ENCODE data around the gene SCCPDH. TPM values are rescaled to one million over a fixed set of nuclear protein-coding genes. Genes with fewer than 3 reads are reported as not detected.
"Not testable (repeated sequence)": the region's sequence is repeated elsewhere in the genome, so short reads cannot be mapped to it uniquely, and the experiment has no call there.

Gene SCCPDH
- total and polyA plus RNA-seq, 2 donors (not counting 1 experiment from before 2014, with no cell fraction given), result 47.8 to 58.0 TPM

DNA sequence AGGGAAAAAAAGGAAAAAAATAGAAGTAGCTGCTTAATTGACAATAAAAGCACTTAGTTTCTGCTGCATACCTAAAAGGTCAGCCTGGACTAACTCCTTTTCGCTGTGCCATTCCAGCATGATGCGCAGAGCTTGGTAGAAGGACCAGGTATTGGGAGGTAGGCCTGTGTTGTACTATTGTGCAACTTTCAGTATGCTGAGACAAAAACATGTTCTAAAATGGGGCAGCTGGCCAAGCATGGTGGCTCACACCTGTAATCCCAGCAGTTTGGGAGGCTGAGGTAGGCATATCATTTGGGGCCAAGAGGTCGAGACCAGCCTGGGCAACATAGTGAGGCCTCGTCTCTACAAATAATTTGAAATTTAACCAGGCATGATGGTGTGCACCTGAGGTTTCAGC lies 15.0 kb upstream of the SCCPDH start:
- no peak for TF ChIP-seq EZH2 (IDR thresholded peaks at IDR 0.05; ENCODE audit: low read length, missing control alignments)
- TF ChIP-seq, protein P1, sequence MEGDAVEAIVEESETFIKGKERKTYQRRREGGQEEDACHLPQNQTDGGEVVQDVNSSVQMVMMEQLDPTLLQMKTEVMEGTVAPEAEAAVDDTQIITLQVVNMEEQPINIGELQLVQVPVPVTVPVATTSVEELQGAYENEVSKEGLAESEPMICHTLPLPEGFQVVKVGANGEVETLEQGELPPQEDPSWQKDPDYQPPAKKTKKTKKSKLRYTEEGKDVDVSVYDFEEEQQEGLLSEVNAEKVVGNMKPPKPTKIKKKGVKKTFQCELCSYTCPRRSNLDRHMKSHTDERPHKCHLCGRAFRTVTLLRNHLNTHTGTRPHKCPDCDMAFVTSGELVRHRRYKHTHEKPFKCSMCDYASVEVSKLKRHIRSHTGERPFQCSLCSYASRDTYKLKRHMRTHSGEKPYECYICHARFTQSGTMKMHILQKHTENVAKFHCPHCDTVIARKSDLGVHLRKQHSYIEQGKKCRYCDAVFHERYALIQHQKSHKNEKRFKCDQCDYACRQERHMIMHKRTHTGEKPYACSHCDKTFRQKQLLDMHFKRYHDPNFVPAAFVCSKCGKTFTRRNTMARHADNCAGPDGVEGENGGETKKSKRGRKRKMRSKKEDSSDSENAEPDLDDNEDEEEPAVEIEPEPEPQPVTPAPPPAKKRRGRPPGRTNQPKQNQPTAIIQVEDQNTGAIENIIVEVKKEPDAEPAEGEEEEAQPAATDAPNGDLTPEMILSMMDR (conservative IDR thresholded peaks at IDR 0.05 in 1 of 2, IDR thresholded peaks at IDR 0.05 in 1 of 2; ENCODE audit: low read depth in 1 of 2, low read length in 2 of 2), result no peak
- H3K36me3 ChIP-seq (ENCODE audit: control insufficient read depth, insufficient read depth, low read length), result no peaks in the 10 kb centered on the region
- no peaks in the 10 kb centered on the region for H3K4me1 ChIP-seq (ENCODE audit: control insufficient read depth, extremely low read depth, insufficient read depth, low read length)
- H2AFZ ChIP-seq (ENCODE audit: low read length), result no peak overlapping the region
- H3K4me3 ChIP-seq (replicated peaks in 1 of 4; ENCODE audit: control extremely low read depth in 1 of 4, insufficient read depth in 1 of 4, low read depth in 3 of 4, low read length in 4 of 4), result no peak overlapping the region
- no peak overlapping the region for H3K4me2 ChIP-seq (ENCODE audit: extremely low read depth, insufficient read depth, low read length)
- no peaks in the 10 kb centered on the region for H3K9me3 ChIP-seq (ENCODE audit: control insufficient read depth, insufficient read depth, low read depth, low read length)
- peaks cover 2% of the 10 kb centered on the region for H3K27me3 ChIP-seq (ENCODE audit: control insufficient read depth, insufficient read depth, low read length)
- no peak overlapping the region for H3K9ac ChIP-seq (ENCODE audit: insufficient read depth, low read length)
- H3K79me2 ChIP-seq (ENCODE audit: control insufficient read depth, insufficient read depth, low read length), result no peaks in the 10 kb centered on the region
- H4K20me1 ChIP-seq (ENCODE audit: control insufficient read depth, extremely low read depth, insufficient read depth, low read length), result no peaks in the 10 kb centered on the region
- no peak for DNase-seq (ENCODE audit: low read depth in 2 of 2)
- no peak overlapping the region for H3K27ac ChIP-seq (ENCODE audit: insufficient read depth, low read length)

DNA sequence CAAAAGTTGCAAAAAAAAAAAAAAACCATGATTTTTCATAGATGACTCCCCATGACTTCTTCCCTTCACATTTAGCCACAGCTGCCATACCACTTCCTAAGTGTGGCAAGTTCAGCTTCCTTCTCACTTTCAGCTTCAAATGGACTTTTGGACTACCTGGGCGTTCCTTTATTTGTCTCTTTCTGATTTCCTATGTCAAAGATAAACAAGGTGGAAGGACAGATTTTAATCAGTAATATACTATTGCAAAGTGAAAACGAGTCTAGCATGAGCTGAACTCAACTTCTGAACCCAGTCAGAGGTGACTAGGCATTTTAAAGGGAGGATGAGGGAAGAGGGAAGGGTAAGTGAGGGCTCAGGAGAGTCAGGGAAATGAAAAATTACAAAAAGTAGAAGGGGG lies 14.4 kb upstream of the SCCPDH start:
- TF ChIP-seq EZH2 (IDR thresholded peaks at IDR 0.05; ENCODE audit: low read length, missing control alignments), result no peak
- TF ChIP-seq, protein P1 (conservative IDR thresholded peaks at IDR 0.05 in 1 of 2, IDR thresholded peaks at IDR 0.05 in 1 of 2; ENCODE audit: low read depth in 1 of 2, low read length in 2 of 2), result no peak
- H3K79me2 ChIP-seq (ENCODE audit: control insufficient read depth, insufficient read depth, low read length), result no peaks in the 10 kb centered on the region
- peaks cover 2% of the 10 kb centered on the region for H3K27me3 ChIP-seq (ENCODE audit: control insufficient read depth, insufficient read depth, low read length)
- no peak overlapping the region for H3K27ac ChIP-seq (ENCODE audit: insufficient read depth, low read length)
- H2AFZ ChIP-seq (ENCODE audit: low read length), result no peak overlapping the region
- H3K4me1 ChIP-seq (ENCODE audit: control insufficient read depth, extremely low read depth, insufficient read depth, low read length), result no peaks in the 10 kb centered on the region
- H3K9me3 ChIP-seq (ENCODE audit: control insufficient read depth, insufficient read depth, low read depth, low read length), result no peaks in the 10 kb centered on the region
- DNase-seq (ENCODE audit: low read depth in 2 of 2), result no peak
- H4K20me1 ChIP-seq (ENCODE audit: control insufficient read depth, extremely low read depth, insufficient read depth, low read length), result no peaks in the 10 kb centered on the region
- H3K4me2 ChIP-seq (ENCODE audit: extremely low read depth, insufficient read depth, low read length), result no peak overlapping the region
- no peaks in the 10 kb centered on the region for H3K36me3 ChIP-seq (ENCODE audit: control insufficient read depth, insufficient read depth, low read length)
- no peak overlapping the region for H3K9ac ChIP-seq (ENCODE audit: insufficient read depth, low read length)
- no peak overlapping the region for H3K4me3 ChIP-seq (replicated peaks in 1 of 4; ENCODE audit: control extremely low read depth in 1 of 4, insufficient read depth in 1 of 4, low read depth in 3 of 4, low read length in 4 of 4)

DNA sequence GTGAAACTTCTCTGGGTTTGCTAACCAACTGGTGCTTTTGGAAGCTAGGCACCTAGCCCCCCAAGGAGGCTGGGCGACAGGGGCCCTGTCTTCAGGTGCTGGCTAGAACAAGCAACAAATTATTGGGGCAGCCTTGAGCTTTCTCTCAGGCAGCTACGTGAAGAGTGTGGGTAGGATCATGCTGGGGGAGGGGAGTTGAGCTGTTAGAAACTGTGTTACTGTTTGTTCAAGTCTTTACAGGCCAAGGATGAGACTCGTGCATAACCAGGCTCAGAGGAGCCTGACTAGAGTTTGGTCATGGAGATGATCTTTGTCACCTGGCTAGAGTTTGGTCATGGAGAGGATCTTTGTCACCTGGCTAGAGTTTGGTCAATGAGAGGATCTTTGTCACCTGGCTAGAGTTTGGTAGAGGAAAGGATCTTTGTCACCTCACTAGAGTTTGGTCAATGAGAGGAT lies 12.6 kb upstream of the SCCPDH start:
- Histone ChIP-seq H3K79me2 (ENCODE audit: control insufficient read depth, insufficient read depth, low read length) (no peaks in the 10 kb centered on the region), H3K9me3 (ENCODE audit: control insufficient read depth, insufficient read depth, low read depth, low read length) (no peaks in the 10 kb centered on the region), H2AFZ (ENCODE audit: low read length) (no peak overlapping the region), H3K36me3 (ENCODE audit: control insufficient read depth, insufficient read depth, low read length) (no peaks in the 10 kb centered on the region), H3K4me2 (ENCODE audit: extremely low read depth, insufficient read depth, low read length) (no peak overlapping the region), H3K27me3 (ENCODE audit: control insufficient read depth, insufficient read depth, low read length) (peaks cover 2% of the 10 kb centered on the region), H4K20me1 (ENCODE audit: control insufficient read depth, extremely low read depth, insufficient read depth, low read length) (no peaks in the 10 kb centered on the region), H3K9ac (ENCODE audit: insufficient read depth, low read length) (no peak overlapping the region), H3K27ac (ENCODE audit: insufficient read depth, low read length) (no peak overlapping the region), H3K4me3 (replicated peaks in 1 of 4; ENCODE audit: control extremely low read depth in 1 of 4, insufficient read depth in 1 of 4, low read depth in 3 of 4, low read length in 4 of 4) (no peak overlapping the region), H3K4me1 (ENCODE audit: control insufficient read depth, extremely low read depth, insufficient read depth, low read length) (no peaks in the 10 kb centered on the region)
- TF ChIP-seq, protein P1 (conservative IDR thresholded peaks at IDR 0.05 in 1 of 2, IDR thresholded peaks at IDR 0.05 in 1 of 2; ENCODE audit: low read depth in 1 of 2, low read length in 2 of 2), result no peak
- no peak for TF ChIP-seq EZH2 (IDR thresholded peaks at IDR 0.05; ENCODE audit: low read length, missing control alignments)
- DNase-seq (ENCODE audit: low read depth in 2 of 2), result no peak

DNA sequence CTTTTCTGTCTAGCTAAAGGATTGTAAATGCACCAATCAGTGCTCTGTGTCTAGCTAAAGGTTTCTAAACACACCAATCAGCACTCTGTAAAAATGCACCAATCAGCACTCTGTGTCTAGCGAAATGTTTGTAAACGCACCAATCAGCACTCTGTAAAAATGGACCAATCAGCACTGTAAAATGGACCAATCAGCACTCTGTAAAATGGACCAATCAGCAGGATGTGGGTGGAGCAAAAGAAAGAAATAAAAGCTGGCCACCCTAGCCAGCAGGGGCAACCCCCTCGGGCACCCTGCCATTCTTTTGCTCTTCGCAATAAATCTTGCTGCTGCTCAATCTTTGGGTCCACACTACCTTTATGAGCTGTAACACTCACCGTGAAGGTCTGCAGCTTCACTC lies 11.8 kb upstream of the SCCPDH start:
- not testable (repeated sequence) for H3K27me3 ChIP-seq (ENCODE audit: control insufficient read depth, insufficient read depth, low read length); H2AFZ ChIP-seq (ENCODE audit: low read length); H3K36me3 ChIP-seq (ENCODE audit: control insufficient read depth, insufficient read depth, low read length); H3K9ac ChIP-seq (ENCODE audit: insufficient read depth, low read length); H3K79me2 ChIP-seq (ENCODE audit: control insufficient read depth, insufficient read depth, low read length); H3K9me3 ChIP-seq (ENCODE audit: control insufficient read depth, insufficient read depth, low read depth, low read length); H4K20me1 ChIP-seq (ENCODE audit: control insufficient read depth, extremely low read depth, insufficient read depth, low read length); H3K4me1 ChIP-seq (ENCODE audit: control insufficient read depth, extremely low read depth, insufficient read depth, low read length); DNase-seq (ENCODE audit: low read depth in 2 of 2); H3K27ac ChIP-seq (ENCODE audit: insufficient read depth, low read length); H3K4me3 ChIP-seq (replicated peaks in 1 of 4; ENCODE audit: control extremely low read depth in 1 of 4, insufficient read depth in 1 of 4, low read depth in 3 of 4, low read length in 4 of 4); H3K4me2 ChIP-seq (ENCODE audit: extremely low read depth, insufficient read depth, low read length)

DNA sequence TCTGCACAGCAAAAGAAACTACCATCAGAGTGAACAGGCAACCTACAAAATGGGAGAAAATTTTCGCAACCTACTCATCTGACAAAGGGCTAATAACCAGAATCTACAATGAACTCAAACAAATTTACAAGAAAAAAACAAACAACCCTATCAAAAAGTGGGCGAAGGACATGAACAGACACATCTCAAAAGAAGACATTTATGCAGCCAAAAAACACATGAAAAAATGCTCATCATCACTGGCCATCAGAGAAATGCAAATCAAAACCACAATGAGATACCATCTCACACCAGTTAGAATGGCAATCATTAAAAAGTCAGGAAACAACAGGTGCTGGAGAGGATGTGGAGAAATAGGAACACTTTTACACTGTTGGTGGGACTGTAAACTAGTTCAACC lies 4.8 kb upstream of the SCCPDH start:
- DNase-seq (ENCODE audit: low read depth in 2 of 2); H3K4me1 ChIP-seq (ENCODE audit: control insufficient read depth, extremely low read depth, insufficient read depth, low read length); H3K9ac ChIP-seq (ENCODE audit: insufficient read depth, low read length); H3K27ac ChIP-seq (ENCODE audit: insufficient read depth, low read length); H3K27me3 ChIP-seq (ENCODE audit: control insufficient read depth, insufficient read depth, low read length); H3K36me3 ChIP-seq (ENCODE audit: control insufficient read depth, insufficient read depth, low read length); H3K79me2 ChIP-seq (ENCODE audit: control insufficient read depth, insufficient read depth, low read length); H3K4me2 ChIP-seq (ENCODE audit: extremely low read depth, insufficient read depth, low read length); H3K4me3 ChIP-seq (replicated peaks in 1 of 4; ENCODE audit: control extremely low read depth in 1 of 4, insufficient read depth in 1 of 4, low read depth in 3 of 4, low read length in 4 of 4); H2AFZ ChIP-seq (ENCODE audit: low read length); H3K9me3 ChIP-seq (ENCODE audit: control insufficient read depth, insufficient read depth, low read depth, low read length); H4K20me1 ChIP-seq (ENCODE audit: control insufficient read depth, extremely low read depth, insufficient read depth, low read length): not testable (repeated sequence)

Data from fibroblast of lung (primary cell).